ENCODE results near the gene CHRM5.

- no peak for TF ChIP-seq ZNF274 (IDR thresholded peaks at IDR 0.05; ENCODE audit: low read depth, low read length)
- TF ChIP-seq SUZ12 (IDR thresholded peaks at IDR 0.05; ENCODE audit: extremely low read depth, insufficient read depth, insufficient read length) = no peak
- TF ChIP-seq YY1 (IDR thresholded peaks at IDR 0.05; ENCODE audit: insufficient read depth, insufficient read length) = no peak
Observed at GRCh38 chr15:33982516-33982915, 14.2 kb downstream of the CHRM5 start.
